Ovary (tissue), 9 donors: ENCODE data around the gene GALNTL6. TPM values are rescaled to one million over a fixed set of nuclear protein-coding genes. Genes with fewer than 3 reads are reported as not detected.

Experiments used
- DNase-seq, 5 donors: peaks; one replicate each; pipeline ENCODE4 v3.0.0-alpha.2; 2019 to 2020
- H3K27ac ChIP-seq, 2 donors: fragments of 200-600 bp; one replicate each; pipeline versions ENCODE4 v1.5.1 to v1.8.0; 2019 to 2022
- H3K27me3 ChIP-seq: fragments of 200-600 bp; one replicate; pipeline ENCODE4 v1.8.0; 2022
- H3K36me3 ChIP-seq: fragments of 200-600 bp; sonication (generic); one replicate; pipeline ENCODE4 v1.5.1; 2019
- H3K4me1 ChIP-seq: one replicate; pipeline ENCODE4 v1.8.1; 2013; ENCODE audit warnings: mild to moderate bottlenecking, moderate library complexity; ENCODE audit not compliant: insufficient read depth
- H3K4me3 ChIP-seq: fragments of 200-600 bp; sonication (generic); one replicate; pipeline ENCODE4 v1.5.1; 2017
- H3K9me3 ChIP-seq, 2 donors: fragments of 200-600 bp in 1 of 2; sonication (generic) in 1 of 2; one replicate each; pipeline versions ENCODE4 v1.5.1 to v1.8.1; 2013 to 2019; ENCODE audit warnings: mild to moderate bottlenecking in 1 of 2, moderate library complexity in 1 of 2
- EP300 ChIP-seq: sonication (generic); formaldehyde crosslinking; IDR thresholded peaks from one replicate; pipeline ENCODE4 v1.6.1; 2017; ENCODE audit warnings: antibody characterized with exemption
- POLR2A ChIP-seq: fragments of 450-650 bp; IDR thresholded peaks from one replicate; pipeline ENCODE4 v1.6.1; 2017; ENCODE audit warnings: antibody characterized with exemption, mild to moderate bottlenecking, moderate library complexity
- WGBS, 3 donors: extraction: QIAGEN DNeasy Blood & Tissue Kit in 1 of 3; methylation state at CpG; one replicate each; pipeline versions ENCODE4 v1.1.5 to v1.1.7; 2013 to 2017; 5-methylcytosine and 5-hydroxymethylcytosine counted together
- intact Hi-C, 4 donors: fragments of 100-400 bp; cut with DNase I; formaldehyde crosslinking; loops; one replicate each; pipeline versions ENCODE4 v1.11.0 to v1.15.1; 2022 to 2023
- polyA plus RNA-seq, 2 donors: library from polyadenylated mRNA; stranded (reverse); fragments of 200-250 nt in 1 of 2; fragments of 350-450 nt in 1 of 2; fragmentation: Illumina TruSeq in 1 of 2; extraction: RNeasy Lipid Tissue Mini Kit (QIAGEN cat#74804) in 1 of 2; gene quantifications; one replicate each; pipeline ENCODE4 v1.2.3, GENCODE V29; 2013 to 2014
- total RNA-seq, 7 donors: library from RNA; depleted of rRNA in 2 of 7; stranded (reverse); fragments of >200 nt in 2 of 7; fragmentation: NEBNext Ultra II Directional in 3 of 7; extraction: Animal tissue kit (Norgen Biotek cat#: 25700) in 3 of 7; gene quantifications; one replicate each; pipeline versions ENCODE4 v1.1.0 to v1.2.4, GENCODE V29; 2016 to 2023
- TF ChIP-seq, protein P1 (sequence below), 3 donors: fragments of 450-650 bp in 2 of 3; fragments of 200-600 bp in 1 of 3; IDR thresholded peaks; one replicate each; pipeline versions ENCODE4 v1.5.1 to v1.8.0; 2016 to 2022; ENCODE audit warnings: antibody characterized with exemption in 3 of 3, mild to moderate bottlenecking in 1 of 3
- donor health status: DM: no; HTN: no; CAD: no; lungs with moderate emphysema.
- donor health status: DM: no; HTN: no; CAD: no.
- donor health status: Bipolar disorder and iron deficiency.
- donor health status: DM: yes; HTN: yes; CAD: no.
- donor health status: DM: no; HTN: no; CAD: no.
- donor health status: DM: yes; HTN: yes; CAD: no.

Gene GALNTL6
- total and polyA plus RNA-seq, 9 donors, result 0.11 to 1.8 TPM; not detected in 7

DNA sequence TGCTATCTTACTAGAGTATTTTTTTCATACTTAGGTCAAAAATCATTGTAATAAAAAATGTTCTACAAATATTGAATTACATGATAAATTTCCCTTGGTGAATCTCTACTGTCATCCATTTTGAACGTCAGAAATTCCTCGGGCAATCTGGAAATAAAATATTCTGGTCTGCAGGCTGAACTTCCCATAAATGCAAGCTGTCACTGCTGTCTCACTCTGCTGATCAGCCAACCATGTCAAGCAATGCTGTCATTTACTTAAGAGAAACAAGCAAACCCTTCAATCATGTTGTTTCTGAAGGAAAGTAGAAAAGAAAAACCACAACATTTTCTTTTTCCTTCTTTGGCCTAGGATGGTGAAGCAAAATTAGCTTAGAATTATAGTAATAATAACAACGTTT is 841.3 kb downstream of the GALNTL6 start:
- 48 to 64% (median 51%) methylated on average over 3 of the region's 3 CpGs for WGBS, 3 donors
- TF ChIP-seq EP300, result no peak
- TF ChIP-seq, protein P1, sequence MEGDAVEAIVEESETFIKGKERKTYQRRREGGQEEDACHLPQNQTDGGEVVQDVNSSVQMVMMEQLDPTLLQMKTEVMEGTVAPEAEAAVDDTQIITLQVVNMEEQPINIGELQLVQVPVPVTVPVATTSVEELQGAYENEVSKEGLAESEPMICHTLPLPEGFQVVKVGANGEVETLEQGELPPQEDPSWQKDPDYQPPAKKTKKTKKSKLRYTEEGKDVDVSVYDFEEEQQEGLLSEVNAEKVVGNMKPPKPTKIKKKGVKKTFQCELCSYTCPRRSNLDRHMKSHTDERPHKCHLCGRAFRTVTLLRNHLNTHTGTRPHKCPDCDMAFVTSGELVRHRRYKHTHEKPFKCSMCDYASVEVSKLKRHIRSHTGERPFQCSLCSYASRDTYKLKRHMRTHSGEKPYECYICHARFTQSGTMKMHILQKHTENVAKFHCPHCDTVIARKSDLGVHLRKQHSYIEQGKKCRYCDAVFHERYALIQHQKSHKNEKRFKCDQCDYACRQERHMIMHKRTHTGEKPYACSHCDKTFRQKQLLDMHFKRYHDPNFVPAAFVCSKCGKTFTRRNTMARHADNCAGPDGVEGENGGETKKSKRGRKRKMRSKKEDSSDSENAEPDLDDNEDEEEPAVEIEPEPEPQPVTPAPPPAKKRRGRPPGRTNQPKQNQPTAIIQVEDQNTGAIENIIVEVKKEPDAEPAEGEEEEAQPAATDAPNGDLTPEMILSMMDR (IDR thresholded peaks at IDR 0.05), result no peak
- no peak for TF ChIP-seq POLR2A
- no peaks in the 10 kb centered on the region for H3K36me3 ChIP-seq
- intact Hi-C loops, result no loop called here
- H3K27me3 ChIP-seq, result no peaks in the 10 kb centered on the region
- H3K4me3 ChIP-seq, result no peak overlapping the region
- no peaks in the 10 kb centered on the region for H3K4me1 ChIP-seq
- DNase-seq, result no peak
- H3K27ac ChIP-seq, result no peak overlapping the region
- no peaks in the 10 kb centered on the region for H3K9me3 ChIP-seq

DNA sequence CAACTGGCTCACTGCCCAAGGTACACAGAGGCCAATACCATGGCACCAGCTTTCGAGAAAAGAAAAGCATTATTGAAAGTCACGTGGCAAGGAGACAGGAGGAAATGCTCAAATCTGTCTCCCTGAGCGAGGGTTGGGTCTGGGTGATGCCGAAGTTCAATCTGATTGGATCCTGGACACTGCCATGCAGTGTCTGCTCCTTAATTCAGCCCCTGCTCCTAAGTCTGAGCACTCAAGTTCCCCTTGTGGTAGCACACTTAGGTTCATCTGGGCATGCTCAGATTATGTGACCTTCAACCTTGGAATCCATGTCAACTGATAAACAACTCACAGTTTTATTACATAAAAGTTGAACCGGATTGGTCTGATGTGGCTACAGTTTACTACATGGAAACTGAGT is 842.9 kb downstream of the GALNTL6 start:
- DNase-seq, result no peak
- H3K36me3 ChIP-seq, result no peaks in the 10 kb centered on the region
- H3K27ac ChIP-seq, result no peak overlapping the region
- H3K27me3 ChIP-seq, result no peaks in the 10 kb centered on the region
- no peaks in the 10 kb centered on the region for H3K4me1 ChIP-seq
- no peaks in the 10 kb centered on the region for H3K9me3 ChIP-seq
- TF ChIP-seq, protein P1 (IDR thresholded peaks at IDR 0.05), result no peak
- no peak for TF ChIP-seq EP300
- no peak for TF ChIP-seq POLR2A
- WGBS, 3 donors, result 72 to 79% (median 77%) methylated on average over 5 of the region's 5 CpGs
- H3K4me3 ChIP-seq, result no peak overlapping the region
- intact Hi-C loops, result no loop called here

GRCh38 chr4:172657081-172657480 is 843.9 kb downstream of the GALNTL6 start:
- no peaks in the 10 kb centered on the region for H3K36me3 ChIP-seq
- DNase-seq, result no peak
- no peaks in the 10 kb centered on the region for H3K9me3 ChIP-seq
- H3K4me3 ChIP-seq, result no peak overlapping the region
- WGBS, 3 donors, result 40 to 73% (median 54%) methylated on average over 6 of the region's 6 CpGs
- H3K27me3 ChIP-seq, result no peaks in the 10 kb centered on the region
- no peaks in the 10 kb centered on the region for H3K4me1 ChIP-seq
- no peak overlapping the region for H3K27ac ChIP-seq
- TF ChIP-seq, protein P1 (IDR thresholded peaks at IDR 0.05), result no peak
- TF ChIP-seq EP300 (no peak), POLR2A (no peak)
- intact Hi-C loops, result no loop called here

GRCh38 chr4:172660251-172660650 is 847.0 kb downstream of the GALNTL6 start:
- Histone ChIP-seq H3K27me3 (no peaks in the 10 kb centered on the region), H3K27ac (no peak overlapping the region), H3K9me3 (no peaks in the 10 kb centered on the region), H3K4me3 (no peak overlapping the region), H3K4me1 (no peaks in the 10 kb centered on the region), H3K36me3 (no peaks in the 10 kb centered on the region)
- WGBS, 3 donors, result 15 to 20% (median 20%) methylated on average over 3 of the region's 3 CpGs
- TF ChIP-seq EP300 (no peak), POLR2A (no peak)
- TF ChIP-seq, protein P1 (IDR thresholded peaks at IDR 0.05), result no peak
- no peak for DNase-seq
- intact Hi-C loops, result no loop called here
